GM18873 (cell line): Measurements from ENCODE around the gene PRDM7.
"Not testable (repeated sequence)": the region's sequence is repeated elsewhere in the genome, so short reads cannot be mapped to it uniquely, and the experiment has no call there.

ENCODE experiments used
- ATAC-seq: cut with Tn5 transposase; IDR thresholded peaks from one replicate; pipeline ENCODE4 v1.9.1; 2021; ENCODE audit warnings: mild to moderate bottlenecking, moderate library complexity, moderate number of reproducible peaks; ENCODE audit not compliant: unreplicated experiment, low FRiP score

PRDM7 gene

DNA sequence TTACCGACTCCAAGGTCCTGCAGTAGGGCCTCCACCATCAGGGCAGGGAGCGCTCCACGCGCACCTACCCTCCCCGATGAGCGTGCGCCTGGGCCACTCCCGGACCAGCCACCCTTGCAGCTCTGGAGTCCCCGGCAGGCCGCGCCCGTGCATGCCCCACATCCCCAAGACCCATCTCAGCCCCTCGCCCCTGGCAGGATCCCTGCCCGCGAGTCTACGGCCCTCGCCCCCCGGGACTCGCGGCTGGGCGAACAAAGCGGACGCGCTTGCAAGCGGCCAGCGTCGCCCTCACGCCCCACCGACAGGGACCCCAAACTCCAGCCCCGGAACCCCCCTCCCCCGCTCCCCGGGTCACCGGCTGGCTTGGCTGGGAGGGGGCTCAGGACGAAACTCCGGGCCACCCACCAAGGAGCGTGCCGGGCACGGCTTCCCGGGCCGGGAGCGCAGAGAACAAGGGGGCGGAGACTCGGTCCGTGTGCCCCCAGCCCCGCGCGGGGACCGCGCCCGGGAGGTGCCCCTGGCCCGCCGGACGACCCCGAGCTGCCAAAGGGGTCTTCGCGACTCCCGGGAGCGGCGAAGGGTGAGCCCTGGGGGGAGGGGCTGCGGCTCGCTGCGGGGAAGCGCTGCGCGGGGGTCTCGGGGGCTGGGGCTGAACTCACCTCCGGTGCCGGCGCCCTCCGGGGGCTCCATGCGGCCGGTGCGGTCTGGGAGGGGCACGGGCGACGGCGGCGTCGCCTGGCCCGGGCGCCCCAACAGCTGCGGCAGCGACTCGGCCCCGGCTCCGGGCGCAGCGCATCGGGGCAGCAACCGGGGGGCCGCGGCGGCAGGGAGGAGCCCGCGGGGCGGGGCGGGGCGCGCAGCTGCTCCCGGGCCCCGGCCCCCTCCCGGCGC lies 58.2 kb downstream of the PRDM7 start, which contains the start of gene DBNDD1:
Gene DBNDD1 (minus strand): TSS at position 805 of the 891 bp plus-strand sequence. CDS start 115 bp downstream, at position 690.
- ATAC-seq: no peak

DNA sequence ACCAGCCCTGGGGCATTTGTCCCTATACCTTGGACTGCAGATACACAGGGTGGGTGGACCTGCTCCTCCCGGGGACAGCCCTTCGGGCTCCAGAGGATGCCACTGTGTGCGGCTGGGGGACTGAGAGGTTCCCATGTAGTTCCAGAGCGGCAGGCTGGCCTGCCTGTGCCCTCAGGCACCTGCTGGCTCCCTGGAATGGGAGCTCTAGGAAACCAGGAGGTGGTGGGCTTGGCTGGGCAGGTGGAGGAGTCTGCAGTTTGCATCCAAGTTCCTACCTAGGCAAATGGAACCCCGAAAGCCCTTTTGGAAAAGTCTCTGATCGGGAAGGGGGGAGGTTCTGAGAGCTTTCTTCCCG lies 58.9 kb downstream of the PRDM7 start:
- no peak for ATAC-seq

DNA sequence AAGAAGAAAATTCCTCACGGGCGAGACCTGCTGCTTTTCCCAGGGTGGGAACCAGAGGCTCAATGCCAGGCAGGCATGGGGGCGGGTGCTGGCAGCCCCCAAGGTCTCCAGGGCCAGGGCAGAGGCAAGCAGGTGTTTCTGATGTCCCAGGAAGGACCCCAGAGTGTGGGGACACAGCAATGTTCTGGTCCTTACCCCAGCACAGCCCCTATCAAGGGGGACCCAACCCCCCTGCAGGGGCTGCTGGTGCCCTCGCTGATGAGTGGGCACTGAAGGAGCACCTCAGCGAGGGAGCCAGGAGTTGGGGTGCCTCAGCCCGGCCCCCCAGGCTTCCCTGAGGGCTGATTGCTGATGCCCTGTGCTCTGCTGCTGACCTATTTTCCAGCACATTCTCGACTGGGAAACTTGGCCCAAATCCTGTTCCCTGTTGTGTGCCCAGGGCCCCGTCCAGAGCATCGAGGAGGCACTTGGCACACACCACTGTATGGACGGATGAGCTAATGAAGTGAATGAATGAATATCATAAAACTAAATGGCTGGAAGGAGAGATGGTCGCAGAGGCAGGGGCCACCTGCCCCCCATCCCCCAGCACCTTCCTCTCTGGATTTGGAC lies 60.7 kb downstream of the PRDM7 start:
- ATAC-seq: no peak

DNA sequence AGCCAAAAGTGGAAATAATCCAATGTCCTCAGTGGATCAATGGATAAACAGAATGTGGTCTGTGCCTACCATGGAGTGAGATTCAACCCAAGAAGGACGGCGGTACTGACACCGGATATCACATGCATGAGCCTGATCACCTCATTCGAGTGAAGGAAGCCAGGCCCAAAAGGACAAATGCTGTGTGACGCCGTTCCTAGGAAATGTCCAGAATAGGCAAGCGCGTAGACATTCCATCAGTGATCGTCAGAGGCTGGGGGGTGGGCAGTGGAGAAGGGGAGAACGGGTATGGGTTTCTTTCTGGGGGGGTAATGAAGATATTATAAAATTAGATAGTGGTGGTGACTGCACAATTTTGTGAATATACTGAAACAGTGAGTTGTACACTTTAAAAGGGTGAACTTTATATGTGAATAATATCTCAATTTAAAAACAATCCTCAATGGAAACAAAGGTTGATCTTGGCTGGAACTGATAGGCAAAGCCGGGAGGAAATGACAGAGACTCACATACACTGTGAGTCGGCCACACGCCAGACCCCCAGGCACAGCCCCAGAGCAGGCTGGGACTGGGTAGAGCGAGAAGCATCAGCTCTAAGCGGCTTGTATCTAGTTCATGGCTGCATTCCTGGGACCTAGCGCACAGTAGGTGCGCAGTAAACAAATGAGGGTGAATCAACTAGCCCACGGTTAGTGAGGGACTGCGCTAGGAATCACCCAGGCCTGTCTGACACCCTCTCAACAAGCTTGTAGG lies 61.4 kb downstream of the PRDM7 start:
- no peak for ATAC-seq

DNA sequence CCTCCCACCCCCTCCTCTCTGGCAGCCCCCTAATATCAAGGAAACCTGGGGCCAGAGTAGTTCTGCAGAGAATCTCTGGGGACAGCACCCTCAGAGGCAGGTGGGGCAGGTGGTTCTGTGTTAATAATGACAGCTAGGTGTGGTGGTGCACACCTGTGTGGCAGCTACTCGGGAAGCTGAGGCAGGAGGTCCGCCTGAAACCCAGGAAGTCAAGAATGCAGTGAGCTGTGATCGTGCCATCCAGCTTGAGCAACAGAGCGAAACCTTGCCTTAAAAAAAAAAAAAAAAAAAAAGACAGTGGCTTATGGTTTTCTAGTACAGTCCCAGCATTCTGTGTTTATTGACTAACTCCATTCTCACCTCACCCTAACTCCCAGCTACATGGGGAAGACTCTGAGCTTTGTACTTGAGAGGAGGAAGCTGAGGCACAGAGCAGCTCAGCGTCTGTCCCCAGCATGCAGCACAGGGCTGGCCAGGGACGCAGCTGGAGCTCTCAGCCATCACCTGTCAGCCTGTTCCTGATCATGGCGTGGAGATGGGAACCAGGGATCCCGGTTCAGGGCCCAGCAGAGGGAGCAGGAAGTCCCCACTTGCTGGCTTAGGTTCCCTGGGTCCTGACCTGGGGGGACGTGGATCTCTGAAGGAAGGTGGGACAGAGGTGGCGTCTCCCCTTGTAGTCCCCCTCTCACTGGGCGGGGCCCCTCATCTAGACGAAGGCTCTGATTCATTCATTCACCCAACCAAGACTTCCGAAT lies 64.0 kb downstream of the PRDM7 start:
- no peak for ATAC-seq

GRCh38 chr16:90011908-90012501 lies 65.1 kb downstream of the PRDM7 start:
- ATAC-seq: no peak

DNA sequence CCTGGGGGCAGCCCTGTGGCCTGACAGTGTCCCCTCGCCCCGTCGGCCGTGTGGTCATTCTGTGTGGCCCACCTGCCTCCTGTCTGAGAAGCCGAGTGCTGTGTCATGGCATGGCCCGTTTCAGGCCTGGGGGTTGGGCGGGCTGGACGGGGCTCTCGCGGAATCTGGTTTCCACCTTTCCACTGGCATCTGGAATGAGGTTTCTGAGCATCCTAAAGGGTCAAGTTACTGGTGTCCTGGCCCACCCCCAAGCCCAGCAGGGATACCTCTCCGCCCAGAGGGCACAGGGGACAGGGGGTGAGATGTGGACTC lies 65.7 kb downstream of the PRDM7 start:
- no peak for ATAC-seq

GRCh38 chr16:90010676-90011507 lies 66.2 kb downstream of the PRDM7 start:
- ATAC-seq: no peak

DNA sequence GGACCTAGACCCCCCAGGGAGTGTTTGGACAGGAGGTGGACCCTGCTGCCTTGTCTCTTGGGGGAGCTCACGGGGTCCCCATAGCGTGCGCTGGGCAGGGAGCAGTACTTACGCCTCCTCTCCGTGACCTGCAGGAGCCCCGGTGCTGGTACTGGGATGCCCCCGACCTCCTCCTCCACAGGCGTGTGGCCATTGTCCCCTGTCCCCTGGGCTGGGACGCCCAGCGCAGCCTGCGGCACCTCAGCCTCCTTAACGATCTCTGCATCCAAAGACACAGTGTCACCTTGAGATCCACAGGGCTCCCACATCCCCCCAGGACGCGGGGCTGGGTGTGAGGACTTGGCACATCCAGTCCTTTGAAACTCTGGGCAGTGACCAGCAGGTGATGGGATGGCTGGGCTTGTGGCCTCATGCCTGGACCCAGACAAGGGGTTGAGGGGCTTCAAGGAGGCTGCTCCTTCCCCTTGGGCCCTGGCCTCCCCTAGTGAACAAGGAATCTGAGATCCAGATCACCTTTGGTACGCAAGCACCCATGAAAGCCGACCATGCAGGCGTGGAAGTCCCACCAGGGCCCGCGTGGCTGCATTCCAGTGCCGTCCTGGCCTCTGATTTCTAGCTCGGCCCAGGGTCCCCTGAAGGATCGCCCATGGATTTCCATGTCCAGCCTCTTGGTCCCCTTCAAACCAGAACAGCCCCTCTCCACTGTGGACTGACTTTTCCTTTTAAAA lies 67.8 kb downstream of the PRDM7 start:
- ATAC-seq: no peak

GRCh38 chr16:90008708-90009145 lies 68.4 kb downstream of the PRDM7 start:
- no peak for ATAC-seq

DNA sequence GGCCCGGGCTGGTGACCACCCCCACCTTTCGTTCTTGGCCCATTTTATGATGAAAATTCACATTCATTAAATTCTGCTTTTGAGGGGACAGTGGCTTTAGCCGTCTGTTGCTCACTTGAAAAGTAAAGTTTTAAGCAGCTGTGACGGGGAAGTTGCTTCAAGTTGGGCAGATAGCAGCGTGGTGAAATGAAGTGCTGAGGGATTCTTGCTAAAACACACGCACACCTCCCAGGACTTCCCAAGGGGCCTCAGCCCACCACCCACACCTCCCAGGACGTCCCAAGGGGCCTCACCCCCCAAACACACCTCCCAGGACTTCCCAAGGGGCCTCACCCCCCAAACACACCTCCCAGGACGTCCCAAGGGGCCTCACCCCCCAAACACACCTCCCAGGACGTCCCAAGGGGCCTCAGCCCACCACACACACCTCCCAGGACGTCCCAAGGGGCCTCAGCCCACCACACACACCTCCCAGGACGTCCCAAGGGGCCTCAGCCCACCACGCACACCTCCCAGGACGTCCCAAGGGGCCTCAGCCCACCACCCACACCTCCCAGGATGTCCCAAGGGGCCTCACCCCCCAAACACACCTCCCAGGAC lies 69.4 kb downstream of the PRDM7 start:
- not testable (repeated sequence) for ATAC-seq

GRCh38 chr16:90007015-90007414 lies 70.1 kb downstream of the PRDM7 start:
- no peak for ATAC-seq
